ENCODE data around the gene FRMD6.
A peak's percentile ranks its signal among the peaks of the same experiment; 100 is the strongest.

The FRMD6 gene

GRCh38 chr14:51651388-51652167, at the start of gene FRMD6:
FRMD6 (plus strand) TSS chr14:51651910; CDS start chr14:51689837, 37,927 bp downstream.
- peak; percentile 67 for DNase-seq

- DNase-seq: no peak
Measured at GRCh38 chr14:51602310-51602709, 49.4 kb upstream of the FRMD6 start.

GRCh38 chr14:51603495-51603894, 48.2 kb upstream of the FRMD6 start:
- no peak for DNase-seq

GRCh38 chr14:51604073-51604472, 47.6 kb upstream of the FRMD6 start:
- DNase-seq: no peak

- no peak for DNase-seq
Measured at GRCh38 chr14:51605575-51605974, 46.1 kb upstream of the FRMD6 start.

- no peak for DNase-seq
Measured at GRCh38 chr14:51607711-51608110, 44.0 kb upstream of the FRMD6 start.

- DNase-seq: no peak
Measured at GRCh38 chr14:51609251-51609954, 42.3 kb upstream of the FRMD6 start.

- no peak for DNase-seq
Measured at GRCh38 chr14:51609955-51610283, 41.8 kb upstream of the FRMD6 start.

- DNase-seq: no peak
Measured at GRCh38 chr14:51610771-51611170, 40.9 kb upstream of the FRMD6 start.

- DNase-seq: no peak
Measured at GRCh38 chr14:51612449-51612848, 39.3 kb upstream of the FRMD6 start.

GRCh38 chr14:51613416-51613815, 38.3 kb upstream of the FRMD6 start:
- no peak for DNase-seq

- DNase-seq: no peak
Measured at GRCh38 chr14:51614707-51615106, 37.0 kb upstream of the FRMD6 start.

- DNase-seq: no peak
Measured at GRCh38 chr14:51616256-51616655, 35.5 kb upstream of the FRMD6 start.

GRCh38 chr14:51616724-51617409, 34.8 kb upstream of the FRMD6 start:
- no peak for DNase-seq

GRCh38 chr14:51619561-51619960, 32.1 kb upstream of the FRMD6 start:
- DNase-seq: no peak

GRCh38 chr14:51620056-51620455, 31.7 kb upstream of the FRMD6 start:
- no peak for DNase-seq

GRCh38 chr14:51621654-51622053, 30.1 kb upstream of the FRMD6 start:
- no peak for DNase-seq

GRCh38 chr14:51622376-51622775, 29.3 kb upstream of the FRMD6 start:
- DNase-seq: no peak

GRCh38 chr14:51624955-51625569, 26.6 kb upstream of the FRMD6 start:
- no peak for DNase-seq

- no peak for DNase-seq
Measured at GRCh38 chr14:51626185-51626584, 25.5 kb upstream of the FRMD6 start.

GRCh38 chr14:51626788-51627187, 24.9 kb upstream of the FRMD6 start:
- DNase-seq: no peak

- no peak for DNase-seq
Measured at GRCh38 chr14:51627313-51627712, 24.4 kb upstream of the FRMD6 start.

GRCh38 chr14:51628238-51628637, 23.5 kb upstream of the FRMD6 start:
- DNase-seq: no peak

GRCh38 chr14:51630987-51631386, 20.7 kb upstream of the FRMD6 start:
- no peak for DNase-seq

All from NCI-H1092 treated with DMSO at 0.1 percent for 48 hours (cell line).